Activated CD8-positive, alpha-beta memory T cell treated with anti-CD3 and anti-CD28 coated beads, Interleukin-2, amount 50 U/mL, for 48 hours (primary cell): ENCODE measurements around the gene SFMBT1.
"Not testable (repeated sequence)": the region's sequence is repeated elsewhere in the genome, so short reads cannot be mapped to it uniquely, and the experiment has no call there.

Experiments used
- DNase-seq: peaks from one replicate; pipeline ENCODE4 v3.0.0-alpha.2; 2020

Gene SFMBT1

GRCh38 chr3:53072653-53073552 is 27.0 kb upstream of the SFMBT1 start:
- DNase-seq: peak; percentile 89

DNA sequence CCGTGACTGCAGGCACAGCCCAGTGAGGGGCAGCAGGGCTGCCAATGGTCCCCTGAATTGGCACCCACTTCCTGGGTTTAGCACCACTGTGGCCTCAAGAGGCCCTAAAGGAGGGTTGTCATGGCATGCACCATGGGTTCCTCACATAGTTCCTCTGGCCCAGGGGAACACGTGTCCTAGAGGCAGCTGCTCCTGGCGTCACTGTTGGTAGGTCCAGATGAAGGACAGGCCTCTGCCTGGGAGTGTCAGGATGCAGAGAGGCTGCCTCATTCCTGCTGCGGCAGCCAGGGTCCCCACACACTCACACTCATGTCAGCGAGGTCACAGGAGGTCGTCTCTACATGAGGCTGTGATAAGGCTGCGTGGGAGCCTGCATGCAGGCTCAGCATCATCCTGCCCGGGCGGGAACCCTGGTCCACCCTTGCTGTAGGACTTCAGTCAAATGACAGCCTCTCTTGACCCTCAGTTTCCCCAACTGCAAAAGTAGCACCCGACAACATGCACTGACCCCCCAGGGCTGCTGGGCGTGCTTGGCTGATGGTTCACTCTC is 26.1 kb upstream of the SFMBT1 start:
- peak; percentile 50 for DNase-seq

- DNase-seq: peak; percentile 40
Measured at GRCh38 chr3:53069422-53070068, 23.7 kb upstream of the SFMBT1 start.

- DNase-seq: peak; percentile 29
Measured at GRCh38 chr3:53068176-53068575, 22.3 kb upstream of the SFMBT1 start.

DNA sequence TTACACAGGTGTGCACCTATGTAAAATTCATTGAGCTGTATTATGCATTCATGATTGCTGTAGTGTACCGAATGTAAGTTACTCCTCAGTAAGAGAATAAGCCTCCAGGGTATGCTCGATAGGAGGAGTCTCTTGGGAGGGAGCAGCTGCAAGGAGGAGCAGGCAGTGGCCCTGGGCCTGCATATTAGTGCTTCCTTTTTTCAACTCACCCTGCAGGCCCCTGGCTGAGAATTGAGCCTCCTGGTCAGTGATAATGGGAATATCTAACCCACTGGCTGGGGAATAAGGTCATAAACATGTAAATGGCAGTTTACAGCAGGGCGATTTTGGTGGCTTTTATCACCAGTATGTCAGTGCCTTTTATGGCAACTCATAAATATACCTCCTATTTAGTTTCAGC is 21.7 kb upstream of the SFMBT1 start:
- DNase-seq: no peak

DNA sequence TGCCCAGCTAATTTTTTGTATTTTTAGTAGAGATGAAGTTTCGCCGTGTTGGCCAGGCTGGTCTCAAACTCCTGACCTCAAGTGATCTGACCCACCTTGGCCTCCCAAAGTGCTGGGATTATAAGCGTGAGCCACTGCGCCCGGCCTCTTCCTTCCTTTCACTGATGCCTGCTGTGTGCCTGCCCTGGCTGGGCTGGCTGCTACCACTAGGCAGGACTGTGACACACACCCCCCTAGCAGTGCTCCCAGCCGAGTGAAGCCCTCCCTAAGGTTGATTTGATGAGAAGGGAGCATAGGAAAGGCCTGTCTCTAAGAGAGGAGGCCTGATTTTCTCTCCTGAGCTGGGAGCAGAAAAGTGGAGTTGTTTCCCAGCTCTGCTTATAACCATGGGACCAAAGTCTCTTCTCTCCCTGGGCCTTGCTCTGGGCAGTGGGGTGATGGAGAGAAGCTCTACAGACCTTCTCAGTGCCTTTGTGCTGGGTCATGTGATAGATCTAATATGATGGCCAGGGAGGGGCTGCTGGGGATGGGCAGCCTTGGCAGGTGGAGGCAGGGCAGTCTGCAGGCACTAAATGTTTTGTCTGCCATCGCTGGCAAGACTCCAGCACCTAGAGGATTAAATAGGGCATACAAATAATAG is 20.1 kb upstream of the SFMBT1 start:
- DNase-seq: peak; percentile 37

DNA sequence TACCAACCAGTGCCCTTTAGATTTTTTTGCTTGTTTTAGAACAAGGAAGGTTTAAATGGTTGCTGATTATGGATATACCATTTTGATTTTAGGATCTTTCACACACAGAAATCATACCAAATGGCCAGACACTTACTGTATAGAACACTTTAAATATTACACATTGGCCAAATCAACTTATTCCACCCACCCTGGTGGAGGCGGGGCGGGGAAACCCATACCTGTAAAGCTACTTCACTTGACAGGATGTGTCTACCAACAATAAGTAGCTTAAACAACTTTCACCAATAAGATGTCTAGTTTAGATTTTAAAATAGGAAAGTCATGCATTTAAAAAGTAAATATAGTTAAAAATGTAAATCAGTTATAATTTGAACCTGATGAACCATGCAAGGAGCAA is 17.0 kb upstream of the SFMBT1 start:
- no peak for DNase-seq

DNA sequence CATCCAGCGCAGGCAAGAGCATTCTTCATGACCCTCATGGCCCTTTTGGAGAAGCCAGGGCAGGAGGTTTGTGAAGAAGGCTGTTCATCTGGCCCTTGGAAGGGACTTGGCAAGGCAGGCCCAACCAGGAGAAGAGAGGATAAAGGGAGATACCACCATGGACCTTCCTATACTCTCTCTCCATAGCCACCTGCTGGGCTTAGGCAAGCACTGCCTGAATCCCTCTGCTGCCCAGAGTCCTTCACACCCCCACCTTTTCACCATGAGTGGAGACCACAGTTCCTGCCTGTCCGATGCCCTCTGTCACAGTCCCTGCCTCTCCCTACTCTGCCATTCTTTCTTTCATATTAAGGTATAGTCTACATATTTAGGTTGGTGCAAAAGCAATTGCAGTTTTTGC is 10.6 kb upstream of the SFMBT1 start:
- no peak for DNase-seq

GRCh38 chr3:53054233-53054632 is 8.4 kb upstream of the SFMBT1 start:
- DNase-seq: not testable (repeated sequence)

DNA sequence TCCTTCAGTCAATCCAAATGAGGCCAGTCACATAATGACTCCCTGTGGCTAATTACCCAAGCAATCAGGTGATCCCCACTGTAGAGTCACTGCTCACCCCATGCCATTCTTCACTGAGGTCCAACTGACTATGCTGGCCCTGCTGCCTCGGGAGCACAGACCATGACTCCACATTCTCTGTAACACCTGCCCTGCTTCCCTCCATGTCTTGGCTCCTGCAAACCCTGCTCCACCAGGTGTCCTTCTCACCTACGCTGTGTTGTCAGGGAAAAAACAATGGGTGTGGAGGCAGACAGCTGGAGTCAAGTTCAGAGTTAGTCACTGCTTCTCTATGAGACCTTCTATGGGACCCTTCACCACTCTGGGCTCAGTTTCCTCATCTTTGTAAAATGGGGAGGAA is 6.1 kb upstream of the SFMBT1 start:
- DNase-seq: no peak

DNA sequence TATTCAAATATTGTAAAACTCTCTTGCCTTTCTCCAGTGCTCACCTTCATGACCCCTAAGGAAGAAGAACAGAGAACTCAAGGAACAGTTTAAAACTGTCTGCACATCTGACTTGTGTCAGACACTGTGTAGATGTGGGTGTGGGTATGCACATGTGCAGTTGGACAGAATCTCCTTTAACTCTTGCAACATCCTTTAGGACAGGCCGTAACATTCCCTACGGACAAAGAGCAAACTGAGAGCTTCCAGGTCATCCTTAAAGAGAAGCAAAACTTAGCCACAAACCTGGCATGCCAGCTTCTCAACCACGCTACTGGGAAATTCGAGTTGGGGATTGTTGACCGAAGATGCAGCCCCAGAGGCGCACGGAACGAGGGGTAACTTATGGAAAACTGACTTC is 4.1 kb upstream of the SFMBT1 start:
- DNase-seq: no peak

- peak; percentile 82 for DNase-seq
Measured at GRCh38 chr3:53046171-53047170, 598 bp upstream of the SFMBT1 start.

GRCh38 chr3:53044711-53045517 is 959 bp downstream of the SFMBT1 start:
- DNase-seq: peak; percentile 75

- DNase-seq: no peak
Measured at GRCh38 chr3:53044371-53044710, 1.5 kb downstream of the SFMBT1 start.

DNA sequence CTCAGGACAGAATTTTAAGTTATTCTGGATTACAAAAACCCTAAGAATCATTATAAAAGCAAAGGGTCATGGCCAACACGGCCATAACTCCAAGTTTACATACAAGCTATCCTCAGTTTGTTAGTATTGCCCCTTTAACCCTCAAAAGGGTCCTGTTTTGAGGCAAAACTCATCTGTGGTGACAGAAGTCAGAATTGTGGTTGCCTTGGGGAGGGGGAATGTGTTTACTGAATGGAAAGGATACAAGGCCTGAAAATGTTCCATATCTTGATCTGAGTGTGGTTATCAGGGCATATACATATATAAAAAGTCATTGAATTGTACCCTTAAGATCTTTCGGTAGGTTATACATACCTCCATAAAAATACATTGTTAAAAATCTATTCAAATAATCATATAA is 2.1 kb downstream of the SFMBT1 start:
- no peak for DNase-seq

DNA sequence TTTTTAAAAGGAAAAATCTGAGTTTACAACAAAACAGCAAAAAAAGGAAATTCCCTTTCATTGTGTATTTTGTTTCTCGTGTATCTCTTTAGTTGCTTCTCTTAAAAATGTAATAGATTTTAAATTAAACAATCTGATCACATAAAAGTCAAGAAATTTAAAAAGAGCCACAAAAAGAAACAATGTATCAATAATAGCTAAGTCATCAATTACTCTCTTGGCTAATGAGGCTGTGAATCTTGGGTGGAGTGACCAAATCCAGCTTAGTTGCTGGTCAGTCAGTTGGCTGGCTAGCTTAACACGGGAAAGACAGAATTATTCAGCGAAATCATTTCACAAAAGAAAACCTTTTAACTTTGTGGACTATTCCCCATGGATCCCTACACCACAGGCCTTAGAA is 3.2 kb downstream of the SFMBT1 start:
- DNase-seq: no peak

DNA sequence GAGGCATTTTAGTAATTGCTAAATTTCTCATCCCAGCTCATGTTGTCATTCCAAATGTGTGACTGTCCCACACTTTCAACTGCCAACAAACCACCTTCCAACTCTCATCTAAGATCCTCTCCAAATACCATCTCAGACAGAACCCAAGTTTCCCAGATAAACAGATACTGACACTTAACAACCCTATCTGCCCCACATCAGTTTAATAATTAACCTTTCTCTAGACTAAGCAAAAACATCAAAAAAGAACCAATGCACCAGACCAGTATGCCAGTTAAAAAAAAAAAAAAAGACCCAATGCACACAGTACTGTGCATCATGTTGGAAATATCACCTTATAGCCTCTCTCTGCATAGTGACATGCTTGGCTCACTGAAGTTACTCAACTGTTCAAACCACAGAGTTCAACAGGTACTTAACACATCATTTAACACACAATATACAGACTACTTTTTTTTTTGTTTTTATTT is 5.5 kb downstream of the SFMBT1 start:
- no peak for DNase-seq

GRCh38 chr3:53039376-53039752 is 6.5 kb downstream of the SFMBT1 start:
- DNase-seq: no peak

- no peak for DNase-seq
Measured at GRCh38 chr3:53038679-53039375, 7.0 kb downstream of the SFMBT1 start.

DNA sequence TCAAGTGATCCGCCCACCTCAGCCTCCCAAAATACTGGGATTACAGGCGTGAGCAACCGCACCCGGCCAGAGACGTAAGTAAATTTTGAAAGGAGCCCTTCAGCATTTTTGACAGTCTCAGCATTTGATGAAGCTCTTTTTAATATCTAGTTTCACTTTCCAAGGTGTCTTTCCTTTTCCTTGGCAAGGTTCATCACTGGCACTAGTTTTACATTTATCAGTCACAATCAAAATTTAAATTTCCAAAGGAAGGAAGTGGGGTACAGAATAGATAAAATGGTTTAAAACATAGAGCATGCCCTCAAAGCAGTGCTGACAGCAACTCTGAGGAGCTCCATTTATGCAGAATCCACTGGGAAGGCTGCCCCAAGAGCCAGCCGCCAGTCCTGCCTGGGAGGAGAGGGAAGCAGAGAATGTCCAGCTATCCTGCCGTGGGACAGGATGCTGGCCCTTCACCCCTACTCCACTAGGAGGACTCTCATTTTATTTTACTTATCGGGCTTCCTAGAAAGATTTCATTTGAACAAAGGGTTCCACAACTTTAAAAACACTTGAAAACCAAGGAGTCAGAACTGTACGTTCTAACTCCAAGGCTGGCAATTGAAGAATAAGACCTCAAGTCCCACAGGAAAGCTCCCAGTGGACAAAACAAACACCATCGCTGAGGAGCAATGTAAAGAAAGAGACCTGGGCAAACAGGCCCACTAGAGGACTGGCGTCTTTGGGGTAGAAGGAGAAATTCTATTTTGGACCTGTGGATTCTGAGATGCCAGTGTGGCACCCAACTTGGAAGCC is 9.9 kb downstream of the SFMBT1 start:
- DNase-seq: no peak
